Astrocyte (in vitro differentiated cells and primary cell): ENCODE measurements around the gene NAA15. TPM values are rescaled to one million over a fixed set of nuclear protein-coding genes. Genes with fewer than 3 reads are reported as not detected.

ENCODE experiments used
- DNase-seq: peaks from one replicate; pipeline ENCODE4 v3.0.0-alpha.2; 2010; ENCODE audit warnings: low read depth
- FAIRE-seq: peaks from 2 replicates; lab custom pipeline; 2011; peaks lifted over from hg19 to GRCh38; lab: Jason Lieb, UNC
- H2AFZ ChIP-seq: 2 replicates; pipeline ENCODE4 v1.6.0; 2012; ENCODE audit warnings: low read depth, low read length, inconsistent platforms
- H3K27ac ChIP-seq: 2 replicates; pipeline ENCODE4 v1.5.1; 2011; ENCODE audit warnings: low read depth, low read length, inconsistent platforms
- H3K27me3 ChIP-seq: 2 replicates; pipeline ENCODE4 v1.6.0; 2011; ENCODE audit warnings: low read length, inconsistent platforms; ENCODE audit not compliant: insufficient read depth
- H3K36me3 ChIP-seq: 2 replicates; pipeline ENCODE4 v1.5.1; 2011; ENCODE audit warnings: low read length, inconsistent platforms; ENCODE audit not compliant: insufficient read depth
- H3K4me1 ChIP-seq: 2 replicates; pipeline ENCODE4 v1.5.1; 2011; ENCODE audit warnings: low read length, inconsistent platforms; ENCODE audit not compliant: insufficient read depth
- H3K4me2 ChIP-seq: 2 replicates; pipeline ENCODE4 v1.6.0; 2012; ENCODE audit warnings: low read length, inconsistent platforms
- H3K4me3 ChIP-seq: 2 replicates; pipeline ENCODE4 v1.5.1; 2011; ENCODE audit warnings: low read depth, mild to moderate bottlenecking, low read length, inconsistent platforms; ENCODE audit not compliant: insufficient read depth
- H3K79me2 ChIP-seq: 2 replicates; pipeline ENCODE4 v1.6.0; 2012; ENCODE audit warnings: mild to moderate bottlenecking, low read length, inconsistent platforms; ENCODE audit not compliant: insufficient read depth
- H3K9ac ChIP-seq: 2 replicates; pipeline ENCODE4 v1.6.0; 2012; ENCODE audit warnings: mild to moderate bottlenecking, low read length, inconsistent platforms
- H3K9me3 ChIP-seq: 2 replicates; pipeline ENCODE4 v1.5.1; 2012; ENCODE audit warnings: low read depth, mild to moderate bottlenecking, low read length, inconsistent platforms; ENCODE audit not compliant: insufficient read depth
- H4K20me1 ChIP-seq: 2 replicates; pipeline ENCODE4 v1.6.0; 2012; ENCODE audit warnings: low read length, inconsistent platforms; ENCODE audit not compliant: insufficient read depth
- H3K27ac Mint-ChIP-seq: one replicate; pipeline ENCODE4 v1.8.0; 2021; ENCODE audit warnings: mild to moderate bottlenecking, mixed read lengths; ENCODE audit not compliant: unreplicated experiment
- H3K27me3 Mint-ChIP-seq: one replicate; pipeline ENCODE4 v1.8.0; 2021; ENCODE audit warnings: low read depth, mixed read lengths; ENCODE audit not compliant: unreplicated experiment
- H3K36me3 Mint-ChIP-seq: one replicate; pipeline ENCODE4 v1.8.0; 2021; ENCODE audit warnings: low read depth, mixed read lengths; ENCODE audit not compliant: unreplicated experiment
- H3K4me1 Mint-ChIP-seq: one replicate; pipeline ENCODE4 v1.8.0; 2021; ENCODE audit warnings: low read depth, mixed read lengths; ENCODE audit not compliant: unreplicated experiment
- H3K4me3 Mint-ChIP-seq: one replicate; pipeline ENCODE4 v1.8.0; 2021; ENCODE audit warnings: mild to moderate bottlenecking, moderate library complexity, mixed read lengths; ENCODE audit not compliant: unreplicated experiment
- H3K9me3 Mint-ChIP-seq: one replicate; pipeline ENCODE4 v1.8.0; 2021; ENCODE audit warnings: mild to moderate bottlenecking, mixed read lengths; ENCODE audit not compliant: unreplicated experiment
- EZH2 ChIP-seq: IDR thresholded peaks from 2 replicates; pipeline ENCODE4 v1.6.1; 2012; ENCODE audit warnings: mild to moderate bottlenecking, low read length, inconsistent platforms; ENCODE audit not compliant: insufficient read depth
- total RNA-seq: library from RNA; stranded (reverse); gene quantifications from 2 replicates; pipeline ENCODE4 v1.2.1, GENCODE V29; 2021
- TF ChIP-seq, protein P1 (sequence below): IDR thresholded peaks from 2 replicates; pipeline ENCODE4 v1.5.1; 2011; ENCODE audit warnings: low read depth, mild to moderate bottlenecking, inconsistent platforms, low read length, moderate library complexity; ENCODE audit not compliant: insufficient read depth

Gene NAA15
- total RNA-seq, 1 donor from 2014 or later: 64.5 TPM

DNA sequence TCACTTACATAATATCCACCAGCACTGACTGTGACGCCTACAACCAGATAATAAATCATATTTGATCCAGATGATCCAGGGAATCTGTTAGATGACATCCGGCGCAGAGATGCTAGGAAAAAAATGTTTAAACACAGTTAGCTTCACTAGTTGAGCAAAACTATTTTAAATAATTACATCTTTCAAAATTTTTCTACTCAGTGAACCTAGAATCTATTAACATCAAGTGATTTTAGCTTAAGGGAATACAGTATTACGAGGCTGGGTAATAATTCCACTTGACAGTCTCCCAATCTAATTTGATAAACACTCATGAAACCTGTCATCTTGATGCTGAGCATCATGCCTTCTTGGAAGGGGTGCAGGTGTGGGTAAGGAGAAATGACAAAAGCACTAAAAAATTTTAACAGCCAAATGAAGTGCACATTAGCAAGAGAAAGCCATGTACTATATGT lies 26.0 kb upstream of the NAA15 start:
- H3K9me3 ChIP-seq: no peaks in the 10 kb centered on the region
- no peaks in the 10 kb centered on the region for H3K36me3 ChIP-seq
- no peak for FAIRE-seq

DNA sequence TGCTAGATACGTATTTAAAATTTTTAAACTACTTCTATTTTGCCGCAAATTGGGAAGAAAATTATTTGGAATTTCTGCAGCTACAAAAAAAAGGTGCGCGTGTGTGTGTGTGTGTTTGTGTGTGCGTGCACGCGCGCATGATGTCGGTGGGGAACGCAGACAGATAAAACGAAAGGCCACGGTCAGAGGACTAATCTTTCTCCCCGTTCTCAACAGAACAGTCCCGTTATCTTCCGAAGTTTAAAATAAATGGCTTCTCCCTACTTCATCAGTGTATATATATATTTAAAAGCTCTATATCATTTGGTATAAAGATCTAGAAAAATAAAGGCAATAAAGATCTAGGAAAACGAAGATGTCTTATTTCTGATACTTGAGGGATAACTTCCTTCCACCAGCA lies 22.8 kb upstream of the NAA15 start:
- no peak for TF ChIP-seq EZH2
- TF ChIP-seq, protein P1, sequence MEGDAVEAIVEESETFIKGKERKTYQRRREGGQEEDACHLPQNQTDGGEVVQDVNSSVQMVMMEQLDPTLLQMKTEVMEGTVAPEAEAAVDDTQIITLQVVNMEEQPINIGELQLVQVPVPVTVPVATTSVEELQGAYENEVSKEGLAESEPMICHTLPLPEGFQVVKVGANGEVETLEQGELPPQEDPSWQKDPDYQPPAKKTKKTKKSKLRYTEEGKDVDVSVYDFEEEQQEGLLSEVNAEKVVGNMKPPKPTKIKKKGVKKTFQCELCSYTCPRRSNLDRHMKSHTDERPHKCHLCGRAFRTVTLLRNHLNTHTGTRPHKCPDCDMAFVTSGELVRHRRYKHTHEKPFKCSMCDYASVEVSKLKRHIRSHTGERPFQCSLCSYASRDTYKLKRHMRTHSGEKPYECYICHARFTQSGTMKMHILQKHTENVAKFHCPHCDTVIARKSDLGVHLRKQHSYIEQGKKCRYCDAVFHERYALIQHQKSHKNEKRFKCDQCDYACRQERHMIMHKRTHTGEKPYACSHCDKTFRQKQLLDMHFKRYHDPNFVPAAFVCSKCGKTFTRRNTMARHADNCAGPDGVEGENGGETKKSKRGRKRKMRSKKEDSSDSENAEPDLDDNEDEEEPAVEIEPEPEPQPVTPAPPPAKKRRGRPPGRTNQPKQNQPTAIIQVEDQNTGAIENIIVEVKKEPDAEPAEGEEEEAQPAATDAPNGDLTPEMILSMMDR: no peak
- peak overlapping the region; percentile 92 for H3K4me2 ChIP-seq

More for the DNA sequence above, 26.0 kb upstream of the NAA15 start:
- Mint-ChIP-seq H3K9me3 (no peaks in the 10 kb centered on the region), H3K4me1 (no peaks in the 10 kb centered on the region), H3K27me3 (peaks cover 30% of the 10 kb centered on the region), H3K4me3 (no peak overlapping the region), H3K36me3 (no peaks in the 10 kb centered on the region), H3K27ac (no peak overlapping the region)
- Histone ChIP-seq H2AFZ (no peak overlapping the region), H3K79me2 (no peaks in the 10 kb centered on the region), H3K9ac (no peak overlapping the region), H3K4me2 (no peak overlapping the region), H4K20me1 (no peaks in the 10 kb centered on the region), H3K4me3 (no peak overlapping the region), H3K4me1 (peaks cover 12% of the 10 kb centered on the region), H3K27me3 (no peaks in the 10 kb centered on the region), H3K27ac (no peak overlapping the region)
- no peak for TF ChIP-seq EZH2
- TF ChIP-seq, protein P1: no peak
- no peak for DNase-seq

DNA sequence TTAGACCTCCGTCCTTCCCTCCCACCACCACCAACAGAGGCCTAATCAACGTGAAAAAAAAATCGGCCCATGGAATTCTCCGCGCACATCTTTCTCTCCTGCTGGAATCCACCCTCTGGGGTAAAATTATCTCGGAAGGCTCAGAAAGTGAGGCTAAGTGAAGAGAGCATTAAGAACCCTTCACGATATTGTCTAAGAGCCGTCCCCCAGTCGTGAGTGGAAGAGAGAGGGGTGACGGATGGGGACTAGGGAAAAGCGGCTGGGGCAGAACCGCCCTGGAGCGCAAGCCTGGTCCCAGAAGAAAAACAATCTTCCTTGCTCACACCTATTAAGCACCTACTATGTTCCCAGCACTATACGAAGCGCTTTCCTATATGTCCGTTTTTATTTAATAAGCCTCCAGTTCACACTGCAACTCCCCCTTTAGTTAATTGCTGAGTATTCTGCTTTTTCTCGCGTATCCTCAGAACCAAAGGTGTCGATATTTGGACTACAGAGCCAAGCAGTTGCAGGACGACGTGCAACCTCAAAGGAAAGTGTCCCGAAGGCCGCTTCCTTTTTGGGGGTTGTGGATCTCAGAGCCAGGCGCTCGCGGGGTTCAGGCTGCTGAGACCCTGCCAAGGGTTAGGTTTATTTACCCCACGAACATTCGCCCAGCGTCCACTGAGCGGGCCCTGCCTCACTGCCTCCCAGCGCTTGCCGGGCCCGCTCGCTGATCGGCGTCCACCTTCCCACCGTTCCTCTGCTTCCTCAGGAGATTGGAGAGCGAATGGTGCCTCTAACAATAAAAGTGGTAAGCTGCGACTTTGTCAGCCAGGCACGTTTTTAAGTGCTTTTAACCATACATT lies 22.2 kb upstream of the NAA15 start:
- Mint-ChIP-seq H3K9me3 (no peaks in the 10 kb centered on the region), H3K27ac (no peak overlapping the region), H3K27me3 (peaks cover 39% of the 10 kb centered on the region), H3K4me1 (no peaks in the 10 kb centered on the region), H3K36me3 (no peaks in the 10 kb centered on the region), H3K4me3 (peak overlapping the region; percentile 78)
- Histone ChIP-seq H3K36me3 (no peaks in the 10 kb centered on the region), H3K79me2 (no peaks in the 10 kb centered on the region), H2AFZ (peak overlapping the region; percentile 84), H4K20me1 (no peaks in the 10 kb centered on the region), H3K9ac (peak overlapping the region; percentile 67), H3K27ac (no peak overlapping the region), H3K9me3 (no peaks in the 10 kb centered on the region), H3K4me1 (peaks cover 20% of the 10 kb centered on the region), H3K4me2 (peak overlapping the region; percentile 92), H3K4me3 (peak overlapping the region; percentile 66), H3K27me3 (no peaks in the 10 kb centered on the region)
- no peak for TF ChIP-seq EZH2
- TF ChIP-seq, protein P1: no peak
- no peak for FAIRE-seq
- DNase-seq: peak; percentile 13

More for the DNA sequence above, 22.8 kb upstream of the NAA15 start:
- Histone ChIP-seq H3K27ac (no peak overlapping the region), H3K9ac (no peak overlapping the region), H3K9me3 (no peaks in the 10 kb centered on the region), H3K27me3 (no peaks in the 10 kb centered on the region), H3K79me2 (no peaks in the 10 kb centered on the region), H3K36me3 (no peaks in the 10 kb centered on the region), H2AFZ (no peak overlapping the region), H3K4me1 (peaks cover 20% of the 10 kb centered on the region), H4K20me1 (no peaks in the 10 kb centered on the region), H3K4me3 (peak overlapping the region; percentile 66)
- Mint-ChIP-seq H3K4me3 (no peak overlapping the region), H3K9me3 (no peaks in the 10 kb centered on the region), H3K27me3 (peaks cover 39% of the 10 kb centered on the region), H3K27ac (no peak overlapping the region), H3K36me3 (no peaks in the 10 kb centered on the region), H3K4me1 (no peaks in the 10 kb centered on the region)
- FAIRE-seq: no peak
- no peak for DNase-seq
